Lower lobe of right lung (tissue), 2 donors: ENCODE results near the gene ZNF580. TPM values are rescaled to one million over a fixed set of nuclear protein-coding genes. Genes with fewer than 3 reads are reported as not detected.

ENCODE experiments used
- ATAC-seq, 2 donors: fragments of 200-7000 bp; cut with Tn5 transposase; one replicate each; pipeline ENCODE4 v1.9.1; 2020 to 2022; ENCODE audit warnings: mild to moderate bottlenecking in 2 of 2, moderate library complexity in 2 of 2
- DNase-seq: peaks from one replicate; pipeline ENCODE4 v3.0.0-alpha.2; 2020
- H3K27ac ChIP-seq: fragments of 200-600 bp; one replicate; pipeline ENCODE4 v1.8.0; 2022
- H3K27me3 ChIP-seq: fragments of 200-600 bp; one replicate; pipeline ENCODE4 v1.8.0; 2022; ENCODE audit warnings: low read depth
- H3K36me3 ChIP-seq: fragments of 200-600 bp; one replicate; pipeline ENCODE4 v1.8.0; 2022; ENCODE audit warnings: mild to moderate bottlenecking
- H3K4me1 ChIP-seq: fragments of 200-600 bp; one replicate; pipeline ENCODE4 v1.8.0; 2022
- H3K4me3 ChIP-seq: fragments of 200-600 bp; one replicate; pipeline ENCODE4 v1.8.0; 2022; ENCODE audit warnings: mild to moderate bottlenecking
- H3K9me3 ChIP-seq: fragments of 200-600 bp; one replicate; pipeline ENCODE4 v1.8.0; 2022
- CTCF ChIP-seq: fragments of 200-600 bp; IDR thresholded peaks from one replicate; pipeline ENCODE4 v1.8.0; 2022; ENCODE audit warnings: antibody characterized with exemption, mild to moderate bottlenecking
- intact Hi-C: fragments of 100-400 bp; cut with DNase I; formaldehyde crosslinking; loops from one replicate; pipeline ENCODE4 v1.11.0; 2022
- total RNA-seq: library from RNA; stranded (reverse); fragmentation: NEBNext Ultra II Directional; extraction: Animal tissue kit (Norgen Biotek cat#: 25700); gene quantifications from one replicate; pipeline ENCODE4 v1.2.1, GENCODE V29; 2021
- donor health status: DM: no; HTN: yes; CAD: no; lungs with severe emphysema.

The ZNF580 gene
- total RNA-seq, 1 donor from 2014 or later, result 35.2 TPM

- intact Hi-C loops, result no loop called here
- ATAC-seq (peak in 1 of 2 donors; percentile 10), DNase-seq (no peak)
- TF ChIP-seq CTCF, result no peak
- Histone ChIP-seq H3K9me3 (no peaks in the 10 kb centered on the region), H3K4me1 (no peaks in the 10 kb centered on the region), H3K36me3 (peaks cover 96% of the 10 kb centered on the region), H3K4me3 (no peak overlapping the region), H3K27ac (no peak overlapping the region), H3K27me3 (no peaks in the 10 kb centered on the region)
Observed at GRCh38 chr19:55668603-55669348, 28.0 kb downstream of the ZNF580 start.

DNA sequence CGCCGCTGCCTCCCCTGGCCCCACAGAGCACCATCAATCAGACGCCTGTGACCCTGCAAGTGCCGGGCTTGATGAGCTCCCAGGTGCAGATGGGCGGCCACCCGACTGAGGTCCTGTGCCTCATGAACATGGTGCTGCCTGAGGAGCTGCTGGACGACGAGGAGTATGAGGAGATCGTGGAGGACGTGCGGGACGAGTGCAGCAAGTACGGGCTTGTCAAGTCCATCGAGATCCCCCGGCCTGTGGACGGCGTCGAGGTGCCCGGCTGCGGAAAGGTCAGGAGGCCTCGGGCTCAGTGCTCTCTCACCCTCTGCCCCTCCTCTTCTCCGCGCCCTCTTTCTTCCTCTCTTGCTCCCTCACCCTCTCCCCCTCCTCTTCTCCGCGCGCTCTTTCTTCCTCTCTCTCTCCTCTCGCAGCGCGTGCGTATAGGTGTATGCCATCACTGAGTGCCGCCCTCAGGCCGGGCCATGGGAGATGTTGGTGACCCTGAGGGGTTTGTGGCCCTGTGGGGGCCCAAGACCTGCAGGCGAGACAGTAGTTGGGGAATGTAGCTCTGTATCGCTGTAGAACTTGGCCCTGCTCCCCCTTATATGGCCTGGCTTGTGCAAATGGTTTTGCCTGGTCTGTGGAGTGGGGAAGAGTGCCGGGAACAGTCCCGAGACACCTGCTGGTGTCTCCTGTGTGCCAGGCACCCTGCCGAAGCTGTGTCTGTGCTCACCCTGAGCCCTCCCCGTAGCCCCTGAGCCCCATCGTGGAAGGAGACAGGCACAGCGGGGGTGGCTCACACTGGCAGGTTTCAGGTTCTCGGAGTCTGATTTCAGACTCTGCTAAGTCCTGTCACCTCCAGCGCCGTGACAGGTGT is 28.8 kb downstream of the ZNF580 start:
- no peak for DNase-seq
- no peaks in the 10 kb centered on the region for H3K27me3 ChIP-seq
- peaks cover 90% of the 10 kb centered on the region for H3K36me3 ChIP-seq
- no peaks in the 10 kb centered on the region for H3K9me3 ChIP-seq
- H3K27ac ChIP-seq, result no peak overlapping the region
- no peaks in the 10 kb centered on the region for H3K4me1 ChIP-seq
- TF ChIP-seq CTCF, result no peak
- intact Hi-C loops, result no loop called here
- no peak overlapping the region for H3K4me3 ChIP-seq
- ATAC-seq, result no peak

DNA sequence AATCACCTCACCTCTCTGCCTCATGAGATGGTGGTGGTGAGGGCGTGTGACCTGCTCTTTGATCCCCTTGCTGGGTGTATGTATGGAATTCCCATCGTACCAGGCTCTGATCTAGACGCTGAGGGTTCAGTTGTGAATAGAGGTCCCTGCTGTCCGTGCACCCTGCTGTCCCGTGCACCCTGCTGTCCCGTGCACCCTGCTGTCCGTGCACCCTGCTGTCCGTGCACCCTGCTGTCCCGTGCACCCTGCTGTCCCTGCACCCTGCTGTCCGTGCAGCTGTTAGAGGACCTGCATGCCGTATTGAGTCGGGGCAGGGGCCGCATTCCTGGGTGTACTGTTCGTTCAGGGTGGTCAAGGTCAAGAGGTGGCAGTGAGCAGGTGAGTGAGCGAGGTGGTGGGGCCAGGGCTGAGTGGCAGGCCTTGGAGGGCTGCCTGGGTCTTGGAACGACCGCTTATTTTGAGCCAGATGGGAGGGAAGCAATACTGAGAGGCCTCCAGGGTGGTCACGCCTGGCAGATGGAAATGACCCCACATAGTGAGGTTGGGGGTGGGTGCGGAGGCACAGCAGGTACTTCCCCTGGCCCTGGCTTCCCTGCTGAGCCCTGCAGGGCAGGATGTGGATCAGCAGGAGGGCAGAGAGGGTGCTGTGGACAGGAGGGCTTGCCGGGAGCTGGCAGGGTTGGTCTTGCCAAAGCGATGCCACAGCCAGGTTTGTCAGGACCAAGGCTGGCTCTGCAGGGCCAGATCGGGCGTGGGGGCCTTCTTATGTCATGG is 29.7 kb downstream of the ZNF580 start:
- H3K36me3 ChIP-seq, result peaks cover 84% of the 10 kb centered on the region
- H3K4me1 ChIP-seq, result no peaks in the 10 kb centered on the region
- intact Hi-C loops, result no loop called here
- peak; percentile 70 for DNase-seq
- no peak overlapping the region for H3K27ac ChIP-seq
- H3K9me3 ChIP-seq, result no peaks in the 10 kb centered on the region
- no peak for TF ChIP-seq CTCF
- no peak overlapping the region for H3K4me3 ChIP-seq
- no peaks in the 10 kb centered on the region for H3K27me3 ChIP-seq
- ATAC-seq, result no peak

DNA sequence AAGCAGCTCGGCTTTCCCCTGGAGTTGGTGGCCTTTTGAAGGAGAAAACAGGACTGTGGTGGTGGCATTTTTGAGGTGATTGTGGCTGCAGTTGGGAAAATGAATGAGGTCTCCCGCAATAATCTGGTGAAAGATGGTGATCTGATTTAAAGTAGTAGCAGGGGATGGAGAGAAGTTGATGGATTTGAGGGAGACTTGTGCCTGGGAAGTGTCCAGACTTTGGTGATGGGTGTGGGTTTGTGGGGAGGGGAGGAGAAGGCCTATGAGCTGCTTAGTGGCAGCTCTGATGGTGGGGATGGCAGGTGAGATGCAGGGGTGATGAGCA is 30.2 kb downstream of the ZNF580 start:
- Histone ChIP-seq H3K9me3 (no peaks in the 10 kb centered on the region), H3K27ac (no peak overlapping the region), H3K27me3 (no peaks in the 10 kb centered on the region), H3K36me3 (peaks cover 78% of the 10 kb centered on the region), H3K4me1 (peaks cover 3% of the 10 kb centered on the region), H3K4me3 (no peak overlapping the region)
- ATAC-seq (no peak), DNase-seq (no peak)
- intact Hi-C loops, result no loop called here
- TF ChIP-seq CTCF, result no peak

DNA sequence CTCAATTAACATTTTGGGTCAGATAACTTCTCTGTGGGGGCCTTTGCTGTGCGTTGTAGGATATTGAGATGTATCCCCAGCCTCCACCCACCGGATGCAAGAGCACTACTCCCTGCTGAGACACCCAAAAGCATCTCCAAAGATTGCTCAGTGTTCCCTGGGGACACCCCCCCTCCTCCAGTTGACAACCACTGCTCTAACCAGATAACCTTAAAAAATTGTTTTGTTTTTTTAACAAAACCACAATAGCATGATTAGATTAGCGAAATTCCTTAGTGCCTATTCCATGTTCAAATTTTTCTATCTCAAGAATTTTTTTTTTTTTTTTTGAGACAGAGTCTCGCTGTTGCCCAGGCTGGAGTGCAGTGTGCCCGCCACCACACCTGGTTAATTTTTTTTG is 31.6 kb downstream of the ZNF580 start:
- intact Hi-C loops, result no loop called here
- Histone ChIP-seq H3K27me3 (no peaks in the 10 kb centered on the region), H3K27ac (no peak overlapping the region), H3K9me3 (no peaks in the 10 kb centered on the region), H3K4me1 (peaks cover 18% of the 10 kb centered on the region), H3K4me3 (no peak overlapping the region), H3K36me3 (peaks cover 64% of the 10 kb centered on the region)
- no peak for TF ChIP-seq CTCF
- no peak for DNase-seq
- no peak for ATAC-seq
